ENCODE data around the gene NTMT1.

Gene NTMT1

DNA sequence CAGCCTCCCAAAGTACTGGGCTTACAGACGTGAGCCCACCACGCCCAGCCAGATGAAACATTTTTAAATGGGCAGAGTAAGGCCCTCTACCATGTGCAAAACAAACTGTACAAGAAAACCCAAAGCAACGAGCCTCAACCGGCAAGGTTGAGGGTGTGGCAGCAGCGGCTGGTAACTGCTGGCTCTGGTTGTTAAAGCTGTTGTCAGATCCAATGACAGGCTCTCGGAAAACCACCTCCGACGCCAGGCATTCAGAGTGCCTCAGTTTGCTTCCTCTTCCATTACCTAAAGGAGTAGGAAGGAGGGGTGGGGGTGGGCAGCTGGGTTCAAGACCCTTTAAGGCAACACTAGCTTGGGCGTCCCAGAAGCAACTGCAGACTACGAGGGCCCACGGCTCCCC is 18.4 kb downstream of the NTMT1 start:
- no peak for TF ChIP-seq CTCF (IDR thresholded peaks at IDR 0.05; ENCODE audit: low read length, missing control alignments)
- no peak overlapping the region for H3K4me3 ChIP-seq (replicated peaks; ENCODE audit: low read depth, low read length)
- DNase-seq (ENCODE audit: low read depth): no peak

- TF ChIP-seq CTCF (IDR thresholded peaks at IDR 0.05; ENCODE audit: low read length, missing control alignments): no peak
- no peak overlapping the region for H3K4me3 ChIP-seq (replicated peaks; ENCODE audit: low read depth, low read length)
- no peak for DNase-seq (ENCODE audit: low read depth)
Measured at GRCh38 chr9:129644902-129645301, 18.9 kb downstream of the NTMT1 start.

DNA sequence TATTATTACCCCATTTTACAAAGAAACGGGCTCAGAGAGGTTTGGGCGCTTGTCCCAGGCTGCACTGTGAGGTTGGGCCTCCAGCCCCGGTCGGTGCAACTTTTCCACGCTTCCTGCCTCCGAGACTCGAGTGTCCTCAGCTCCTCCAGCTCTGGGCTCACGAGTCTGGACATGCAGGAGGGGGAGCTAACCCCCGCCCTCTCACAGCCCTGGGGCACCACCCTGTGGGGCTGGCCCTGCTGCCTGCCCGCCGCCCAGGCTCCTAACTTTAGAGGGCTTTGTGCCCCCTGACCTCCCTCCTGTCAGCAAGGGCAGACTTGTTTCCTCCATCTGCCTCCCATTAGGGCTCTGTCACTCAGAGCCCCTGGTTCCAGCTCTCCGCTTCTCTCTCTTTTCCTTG is 20.3 kb downstream of the NTMT1 start:
- no peak for DNase-seq (ENCODE audit: low read depth)
- TF ChIP-seq CTCF (IDR thresholded peaks at IDR 0.05; ENCODE audit: low read length, missing control alignments): no peak
- H3K4me3 ChIP-seq (replicated peaks; ENCODE audit: low read depth, low read length): no peak overlapping the region

- no peak for TF ChIP-seq CTCF (IDR thresholded peaks at IDR 0.05; ENCODE audit: low read length, missing control alignments)
- no peak overlapping the region for H3K4me3 ChIP-seq (replicated peaks; ENCODE audit: low read depth, low read length)
- no peak for DNase-seq (ENCODE audit: low read depth)
Measured at GRCh38 chr9:129646654-129647053, 20.7 kb downstream of the NTMT1 start.

DNA sequence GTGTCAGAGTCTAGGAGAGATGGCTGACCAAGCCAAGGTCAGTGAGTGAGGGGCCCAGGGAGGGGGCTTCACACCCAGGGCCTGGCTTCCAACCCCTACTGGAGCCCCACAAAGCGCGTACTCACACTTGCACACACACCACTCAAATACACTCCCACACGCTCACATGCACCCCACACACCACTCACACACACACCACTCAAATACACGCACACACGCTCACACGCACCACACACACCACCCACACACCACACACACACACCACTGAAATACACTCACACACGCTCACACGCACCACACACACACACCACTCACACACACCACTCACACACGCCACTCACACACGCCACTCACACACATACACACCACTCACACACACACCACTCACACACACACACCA is 21.7 kb downstream of the NTMT1 start:
- no peak for DNase-seq (ENCODE audit: low read depth)
- no peak for TF ChIP-seq CTCF (IDR thresholded peaks at IDR 0.05; ENCODE audit: low read length, missing control alignments)
- H3K4me3 ChIP-seq (replicated peaks; ENCODE audit: low read depth, low read length): no peak overlapping the region

DNA sequence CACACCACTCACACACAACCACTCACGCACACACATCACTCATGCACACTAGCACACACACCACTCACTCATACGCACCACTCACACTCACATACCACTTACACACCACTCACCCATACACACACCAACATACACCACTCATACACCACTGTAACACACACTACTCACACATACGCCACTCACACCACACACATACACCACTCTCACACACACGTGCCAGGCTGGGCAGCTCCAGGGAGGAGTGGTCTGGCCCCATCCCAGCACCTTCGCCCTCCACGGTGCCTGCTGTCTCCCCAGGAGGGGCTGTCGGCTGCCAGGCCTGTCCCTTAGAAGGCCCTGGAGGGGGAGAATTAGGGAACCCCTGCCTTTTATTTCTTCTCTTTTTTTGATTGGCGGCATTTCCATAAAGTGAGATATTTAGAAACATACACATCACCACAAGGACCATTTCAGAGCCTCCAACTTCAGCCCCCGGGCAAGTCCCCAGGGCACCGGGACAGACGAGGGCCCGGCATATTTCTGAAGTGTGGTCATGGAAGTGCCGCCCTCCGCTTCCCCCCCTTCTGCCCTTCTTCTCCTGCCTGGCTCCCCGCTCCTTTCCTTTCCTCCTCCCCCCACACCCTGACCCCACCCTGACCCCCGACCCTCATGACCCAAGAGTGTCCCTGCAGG is 22.3 kb downstream of the NTMT1 start:
- no peak for DNase-seq (ENCODE audit: low read depth)
- no peak for TF ChIP-seq CTCF (IDR thresholded peaks at IDR 0.05; ENCODE audit: low read length, missing control alignments)
- no peak overlapping the region for H3K4me3 ChIP-seq (replicated peaks; ENCODE audit: low read depth, low read length)

DNA sequence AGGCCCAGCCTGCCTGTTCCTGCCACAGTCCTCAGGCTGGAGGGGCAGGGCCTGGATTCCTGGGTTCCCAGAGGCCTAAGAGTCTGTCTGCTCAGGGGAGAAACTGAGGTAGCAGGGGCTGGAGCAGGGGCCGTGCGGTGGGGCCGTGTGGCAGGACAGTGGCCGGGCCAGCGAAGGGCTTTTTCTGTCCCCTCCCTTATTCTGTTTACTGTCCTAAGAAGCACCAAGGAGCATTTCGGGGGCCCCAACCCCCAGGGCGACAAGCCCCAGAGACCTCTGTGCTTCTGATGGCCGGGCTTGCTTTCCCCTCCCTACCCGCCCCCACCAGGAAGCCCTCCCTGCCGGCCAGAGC is 22.8 kb downstream of the NTMT1 start:
- no peak for DNase-seq (ENCODE audit: low read depth)
- TF ChIP-seq CTCF (IDR thresholded peaks at IDR 0.05; ENCODE audit: low read length, missing control alignments): no peak
- H3K4me3 ChIP-seq (replicated peaks; ENCODE audit: low read depth, low read length): no peak overlapping the region
